ENCODE results near the gene INTS6. TPM values are rescaled to one million over a fixed set of nuclear protein-coding genes. Genes with fewer than 3 reads are reported as not detected.

The INTS6 gene
- total RNA-seq, 4 donors from 2014 or later = 34.3 to 56.9 (median 53.0) TPM

DNA sequence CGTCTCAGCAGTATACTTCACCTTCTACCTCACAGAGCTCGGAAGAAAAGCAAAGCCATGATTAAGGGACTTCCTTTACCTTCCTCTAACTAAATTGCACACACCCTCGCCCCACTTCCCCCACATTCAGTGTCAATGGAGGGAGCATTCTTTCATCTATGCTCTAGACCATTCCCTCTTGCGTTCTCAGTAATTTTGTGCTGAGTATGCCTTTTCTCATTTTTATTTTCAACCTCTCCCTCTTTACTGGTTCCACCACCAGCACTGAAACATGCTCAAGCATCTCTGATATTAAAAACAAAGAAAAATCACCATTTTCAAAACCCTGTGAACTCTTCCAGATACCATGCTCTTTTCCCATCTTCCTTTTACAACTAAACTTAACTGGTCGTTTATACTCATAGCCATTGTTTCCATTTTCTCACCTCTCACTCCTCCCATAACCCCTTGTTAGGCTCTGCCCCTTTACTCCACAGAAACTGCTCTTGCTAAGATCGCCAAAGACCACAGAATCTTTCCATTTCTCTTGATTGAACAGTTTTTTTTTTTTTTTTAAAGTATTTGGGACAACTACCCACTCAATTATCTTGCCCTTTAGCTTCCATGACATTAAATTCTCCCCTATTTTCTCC is 81.0 kb downstream of the INTS6 start:
- Histone ChIP-seq H3K4me1 (no peaks in the 10 kb centered on the region), H3K4me3 (no peak overlapping the region), H3K9me3 (no peaks in the 10 kb centered on the region), H3K27me3 (no peaks in the 10 kb centered on the region), H3K36me3 (no peaks in the 10 kb centered on the region), H3K27ac (no peak overlapping the region)
- intact Hi-C loops (cut with DNase I; ENCODE audit: low total_unique reads) = no loop called here
- TF ChIP-seq, protein P1, sequence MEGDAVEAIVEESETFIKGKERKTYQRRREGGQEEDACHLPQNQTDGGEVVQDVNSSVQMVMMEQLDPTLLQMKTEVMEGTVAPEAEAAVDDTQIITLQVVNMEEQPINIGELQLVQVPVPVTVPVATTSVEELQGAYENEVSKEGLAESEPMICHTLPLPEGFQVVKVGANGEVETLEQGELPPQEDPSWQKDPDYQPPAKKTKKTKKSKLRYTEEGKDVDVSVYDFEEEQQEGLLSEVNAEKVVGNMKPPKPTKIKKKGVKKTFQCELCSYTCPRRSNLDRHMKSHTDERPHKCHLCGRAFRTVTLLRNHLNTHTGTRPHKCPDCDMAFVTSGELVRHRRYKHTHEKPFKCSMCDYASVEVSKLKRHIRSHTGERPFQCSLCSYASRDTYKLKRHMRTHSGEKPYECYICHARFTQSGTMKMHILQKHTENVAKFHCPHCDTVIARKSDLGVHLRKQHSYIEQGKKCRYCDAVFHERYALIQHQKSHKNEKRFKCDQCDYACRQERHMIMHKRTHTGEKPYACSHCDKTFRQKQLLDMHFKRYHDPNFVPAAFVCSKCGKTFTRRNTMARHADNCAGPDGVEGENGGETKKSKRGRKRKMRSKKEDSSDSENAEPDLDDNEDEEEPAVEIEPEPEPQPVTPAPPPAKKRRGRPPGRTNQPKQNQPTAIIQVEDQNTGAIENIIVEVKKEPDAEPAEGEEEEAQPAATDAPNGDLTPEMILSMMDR (IDR thresholded peaks at IDR 0.05) = no peak
- TF ChIP-seq POLR2A (IDR thresholded peaks at IDR 0.05) = no peak
- no peak for DNase-seq

DNA sequence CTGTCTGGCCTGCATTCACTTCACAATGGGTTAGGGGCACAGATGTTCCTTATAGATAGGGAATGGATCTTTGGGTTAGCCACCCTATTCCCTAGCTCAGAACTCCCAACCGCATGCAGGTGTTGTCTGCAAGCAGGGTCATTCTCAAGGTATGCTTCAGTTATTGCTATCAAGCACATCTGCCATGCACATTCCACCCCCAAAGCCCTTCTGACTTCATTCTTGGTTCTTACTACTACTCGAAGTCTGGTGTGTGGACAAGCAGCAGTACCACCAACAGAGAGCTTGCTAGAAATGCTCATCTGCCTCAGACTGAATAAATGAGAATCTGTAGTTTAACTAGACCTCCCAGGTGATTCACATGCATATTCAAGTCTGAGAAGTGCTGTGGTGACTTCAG is 82.0 kb downstream of the INTS6 start:
- Histone ChIP-seq H3K27me3 (no peaks in the 10 kb centered on the region), H3K27ac (no peak overlapping the region), H3K9me3 (no peaks in the 10 kb centered on the region), H3K4me3 (no peak overlapping the region), H3K36me3 (no peaks in the 10 kb centered on the region), H3K4me1 (no peaks in the 10 kb centered on the region)
- intact Hi-C loops (cut with DNase I; ENCODE audit: low total_unique reads) = no loop called here
- no peak for DNase-seq
- TF ChIP-seq, protein P1 (IDR thresholded peaks at IDR 0.05) = no peak
- no peak for TF ChIP-seq POLR2A (IDR thresholded peaks at IDR 0.05)

DNA sequence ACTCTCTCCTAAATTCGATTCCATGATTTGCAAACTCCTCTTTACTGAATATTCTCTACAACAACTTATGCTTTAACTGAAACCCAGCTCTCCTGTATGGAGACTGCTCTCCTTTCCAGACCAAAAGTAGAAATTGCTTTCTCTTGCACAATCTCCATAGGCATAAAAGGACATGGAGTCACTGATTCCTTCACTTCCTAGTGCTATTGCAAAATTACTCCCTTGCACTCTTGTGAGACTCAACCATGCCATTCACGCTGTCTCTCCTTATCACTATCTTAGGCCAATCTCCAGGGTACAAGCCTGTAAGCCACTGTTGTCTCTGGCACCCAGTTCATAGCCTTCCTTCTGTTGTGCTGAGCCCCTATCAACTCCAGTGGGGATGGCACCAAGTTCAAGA is 82.7 kb downstream of the INTS6 start:
- Histone ChIP-seq H3K36me3 (no peaks in the 10 kb centered on the region), H3K27me3 (no peaks in the 10 kb centered on the region), H3K9me3 (no peaks in the 10 kb centered on the region), H3K4me1 (no peaks in the 10 kb centered on the region), H3K27ac (no peak overlapping the region), H3K4me3 (no peak overlapping the region)
- DNase-seq = no peak
- intact Hi-C loops (cut with DNase I; ENCODE audit: low total_unique reads) = no loop called here
- TF ChIP-seq, protein P1 (IDR thresholded peaks at IDR 0.05) = no peak
- TF ChIP-seq POLR2A (IDR thresholded peaks at IDR 0.05) = no peak

DNA sequence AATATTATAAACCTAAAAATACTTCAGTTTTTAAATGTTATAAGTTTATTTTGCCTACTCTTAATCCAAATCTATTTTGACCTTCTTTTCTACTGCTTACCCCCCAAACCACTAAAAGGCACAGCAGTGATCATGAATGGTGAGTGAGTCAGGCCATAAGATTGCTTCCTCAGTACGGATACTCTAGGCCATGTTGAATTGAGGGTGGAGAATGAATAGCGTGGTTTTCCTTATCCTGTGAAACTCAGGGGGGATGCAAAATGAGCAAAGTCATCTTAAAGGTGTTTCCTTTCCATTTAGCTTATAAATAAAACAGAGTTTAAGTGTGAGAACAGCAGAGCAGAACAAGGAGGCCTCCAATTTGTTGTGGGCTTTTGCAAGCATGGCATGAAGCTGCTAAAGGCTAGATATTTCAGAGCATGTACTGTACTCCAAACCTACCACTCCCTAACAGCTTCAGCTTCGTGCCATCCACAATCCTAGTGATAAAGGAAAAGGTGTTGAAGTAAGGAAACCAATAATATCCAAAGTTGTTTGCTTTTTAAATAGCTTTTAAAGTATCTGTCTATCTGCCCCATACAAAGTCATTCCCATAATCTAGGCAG is 88.3 kb downstream of the INTS6 start:
- Histone ChIP-seq H3K4me1 (no peaks in the 10 kb centered on the region), H3K4me3 (no peak overlapping the region), H3K27ac (no peak overlapping the region), H3K36me3 (no peaks in the 10 kb centered on the region), H3K27me3 (no peaks in the 10 kb centered on the region), H3K9me3 (no peaks in the 10 kb centered on the region)
- no peak for DNase-seq
- no peak for TF ChIP-seq POLR2A (IDR thresholded peaks at IDR 0.05)
- TF ChIP-seq, protein P1 (IDR thresholded peaks at IDR 0.05) = no peak
- intact Hi-C loops (cut with DNase I; ENCODE audit: low total_unique reads) = no loop called here

DNA sequence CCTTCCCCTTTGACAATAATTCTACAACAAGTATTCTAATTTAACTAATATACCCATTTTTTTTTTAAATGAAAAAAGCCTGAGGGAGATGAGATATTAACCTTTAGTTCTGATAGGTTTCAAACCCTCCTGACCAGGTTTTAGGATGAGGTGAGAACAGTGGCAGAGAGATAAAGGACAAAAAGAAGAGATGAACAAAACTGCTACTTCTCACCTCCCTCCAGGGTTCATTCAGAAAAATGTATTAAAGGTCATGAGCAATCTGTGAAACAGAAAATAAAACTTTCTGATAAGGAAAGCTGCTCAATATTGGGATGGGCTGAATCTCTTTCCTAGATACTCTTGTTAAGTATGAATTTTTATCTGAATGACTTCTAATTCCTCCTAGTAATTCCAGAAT is 89.2 kb downstream of the INTS6 start:
- no peak for TF ChIP-seq POLR2A (IDR thresholded peaks at IDR 0.05)
- TF ChIP-seq, protein P1 (IDR thresholded peaks at IDR 0.05) = no peak
- H3K36me3 ChIP-seq = no peaks in the 10 kb centered on the region
- H3K27ac ChIP-seq = no peak overlapping the region
- H3K27me3 ChIP-seq = no peaks in the 10 kb centered on the region
- H3K4me3 ChIP-seq = no peak overlapping the region
- no peak for DNase-seq
- H3K9me3 ChIP-seq = no peaks in the 10 kb centered on the region
- intact Hi-C loops (cut with DNase I; ENCODE audit: low total_unique reads) = no loop called here
- no peaks in the 10 kb centered on the region for H3K4me1 ChIP-seq
